IMR-90 (cell line): ENCODE results near the gene OR9A2. TPM values are rescaled to one million over a fixed set of nuclear protein-coding genes. Genes with fewer than 3 reads are reported as not detected.

Experiments
- ATAC-seq: fragments of 200-7000 bp; cut with Tn5 transposase; 2 replicates; pipeline ENCODE4 v1.9.1; 2020; ENCODE audit warnings: low read depth, mild to moderate bottlenecking, moderate library complexity
- BruUV-seq: library from RNA; stranded (reverse); fragments of 400-500 nt; replicated peaks from 2 replicates; lab custom pipeline; 2021; lab: Mats Ljungman, UMichigan
- CTCF ChIA-PET: fragments of 300-600 bp; formaldehyde crosslinking; extraction: SDS; loops from one replicate; lab custom pipeline; 2021; ENCODE audit warnings: antibody characterized with exemption; lab: Yijun Ruan, JAX
- POLR2A ChIA-PET: fragments of 300-600 bp; sonication (Branson Sonifier 250); formaldehyde crosslinking; loops from one replicate; lab custom pipeline; 2022; ENCODE audit warnings: antibody characterized with exemption; ENCODE audit not compliant: unreplicated experiment; lab: Charles Lee
- DNase-seq: peaks from one replicate; pipeline ENCODE4 v3.0.0; 2013
- H2AFZ ChIP-seq: replicated peaks from 2 replicates; pipeline ENCODE3; 2013; ENCODE audit warnings: low read length, mild to moderate bottlenecking; ENCODE audit not compliant: poor library complexity
- H2AK5ac ChIP-seq: 2 replicates; pipeline ENCODE4 v1.6.1; 2013; ENCODE audit warnings: low read depth, low read length, inconsistent platforms
- H2AK9ac ChIP-seq: replicated peaks from 2 replicates; pipeline ENCODE3; 2013; ENCODE audit warnings: mild to moderate bottlenecking, low read depth, low read length, moderate library complexity; ENCODE audit not compliant: poor library complexity
- H2BK120ac ChIP-seq: 2 replicates; pipeline ENCODE4 v1.6.1; 2013; ENCODE audit warnings: low read depth, low read length, inconsistent platforms
- H2BK15ac ChIP-seq: 3 replicates; pipeline ENCODE4 v1.6.1; 2013; ENCODE audit warnings: low read depth, low read length, inconsistent platforms
- H2BK20ac ChIP-seq: 2 replicates; pipeline ENCODE4 v1.6.1; 2013; ENCODE audit warnings: low read depth, mild to moderate bottlenecking, inconsistent platforms, low read length, moderate library complexity
- H2BK5ac ChIP-seq: 2 replicates; pipeline ENCODE4 v1.6.1; 2013; ENCODE audit warnings: mild to moderate bottlenecking, low read depth, low read length, inconsistent platforms; ENCODE audit not compliant: poor library complexity, severe bottlenecking
- H3K14ac ChIP-seq: replicated peaks from 2 replicates; pipeline ENCODE4 v1.6.1; 2013; ENCODE audit warnings: low read depth, low read length, inconsistent platforms
- H3K18ac ChIP-seq: 2 replicates; pipeline ENCODE4 v1.6.1; 2013; ENCODE audit warnings: low read depth, low read length, control low read depth
- H3K23ac ChIP-seq: 2 replicates; pipeline ENCODE4 v1.6.1; 2013; ENCODE audit warnings: low read depth, low read length, inconsistent platforms
- H3K27ac ChIP-seq: 2 replicates; pipeline ENCODE4 v1.5.1; 2013; ENCODE audit warnings: mild to moderate bottlenecking, control low read depth, low read length; ENCODE audit not compliant: insufficient read depth
- H3K27me3 ChIP-seq: 2 replicates; pipeline ENCODE4 v1.6.1; 2013; ENCODE audit warnings: low read length; ENCODE audit not compliant: control insufficient read depth, insufficient read depth
- H3K36me3 ChIP-seq: 2 replicates; pipeline ENCODE4 v1.6.1; 2013; ENCODE audit warnings: low read length, mixed read lengths; ENCODE audit not compliant: control insufficient read depth, insufficient read depth
- H3K4ac ChIP-seq: 2 replicates; pipeline ENCODE4 v1.6.1; 2013; ENCODE audit warnings: low read depth, low read length, inconsistent platforms
- H3K4me1 ChIP-seq: 2 replicates; pipeline ENCODE4 v1.6.1; 2013; ENCODE audit warnings: low read length, mixed read lengths; ENCODE audit not compliant: control insufficient read depth, insufficient read depth
- H3K4me2 ChIP-seq: 2 replicates; pipeline ENCODE4 v1.6.1; 2013; ENCODE audit warnings: low read depth, mild to moderate bottlenecking, control low read depth, low read length, moderate library complexity
- H3K4me3 ChIP-seq: 2 replicates; pipeline ENCODE4 v1.5.1; 2013; ENCODE audit warnings: low read depth, mild to moderate bottlenecking, control low read depth, low read length, moderate library complexity; ENCODE audit not compliant: insufficient read depth
- H3K56ac ChIP-seq: 2 replicates; pipeline ENCODE4 v1.6.1; 2013; ENCODE audit warnings: low read length, inconsistent platforms; ENCODE audit not compliant: insufficient read depth; ENCODE audit errors: extremely low read depth
- H3K79me1 ChIP-seq, 2 experiments: 2 replicates each; pipeline ENCODE4 v1.6.1; 2013; ENCODE audit warnings: low read length in 2 of 2, inconsistent platforms in 1 of 2, low read depth in 1 of 2
- H3K9ac ChIP-seq: 2 replicates; pipeline ENCODE4 v1.6.1; 2013; ENCODE audit warnings: low read depth, low read length, control low read depth
- H3K9me1 ChIP-seq: 2 replicates; pipeline ENCODE4 v1.6.1; 2013; ENCODE audit warnings: low read length, inconsistent platforms; ENCODE audit not compliant: insufficient read depth
- H3K9me3 ChIP-seq: 2 replicates; pipeline ENCODE4 v1.6.1; 2013; ENCODE audit warnings: low read length; ENCODE audit not compliant: control insufficient read depth, insufficient read depth
- H4K20me1 ChIP-seq: 2 replicates; pipeline ENCODE4 v1.6.1; 2013; ENCODE audit warnings: low read length, inconsistent platforms; ENCODE audit not compliant: insufficient read depth
- H4K5ac ChIP-seq: 2 replicates; pipeline ENCODE4 v1.6.1; 2013; ENCODE audit warnings: mild to moderate bottlenecking, low read depth, low read length, control low read depth
- H4K8ac ChIP-seq, 2 experiments: 2 replicates each; pipeline ENCODE4 v1.6.1; 2013; ENCODE audit warnings: low read depth in 2 of 2, low read length in 2 of 2, control low read depth in 1 of 2, inconsistent platforms in 1 of 2
- H4K91ac ChIP-seq: 2 replicates; pipeline ENCODE4 v1.6.1; 2013; ENCODE audit warnings: low read depth, low read length, inconsistent platforms; ENCODE audit not compliant: insufficient read depth
- BHLHE40 ChIP-seq: fragments of 150-350 bp; IDR thresholded peaks from 2 replicates; pipeline ENCODE4 v1.6.1; 2016; ENCODE audit warnings: mild to moderate bottlenecking, low read depth, low read length
- ELK1 ChIP-seq: fragments of 150-350 bp; IDR thresholded peaks from 2 replicates; pipeline ENCODE4 v1.6.1; 2016; ENCODE audit warnings: low read depth, mild to moderate bottlenecking, low read length, moderate library complexity, borderline replicate concordance
- FOS ChIP-seq: fragments of 150-350 bp; IDR thresholded peaks from 2 replicates; pipeline ENCODE4 v1.6.1; 2016; ENCODE audit warnings: low read depth, low read length
- MXI1 ChIP-seq: IDR thresholded peaks from 2 replicates; pipeline ENCODE4 v1.6.1; 2012; ENCODE audit warnings: low read depth, mild to moderate bottlenecking, low read length, moderate library complexity, borderline replicate concordance
- NFE2L2 ChIP-seq: fragments of 150-350 bp; IDR thresholded peaks from 2 replicates; pipeline ENCODE4 v1.6.1; 2016; ENCODE audit warnings: low read depth, mild to moderate bottlenecking, low read length
- RAD21 ChIP-seq: IDR thresholded peaks from 2 replicates; pipeline ENCODE4 v1.6.1; 2012; ENCODE audit warnings: low read length, improper control_type of control experiment
- RCOR1 ChIP-seq: IDR thresholded peaks from 2 replicates; pipeline ENCODE4 v1.6.1; 2012; ENCODE audit warnings: mild to moderate bottlenecking, low read length, improper control_type of control experiment; ENCODE audit not compliant: insufficient replicate concordance
- SMC3 ChIP-seq: fragments of 150-350 bp; IDR thresholded peaks from 2 replicates; pipeline ENCODE4 v1.6.1; 2016; ENCODE audit warnings: low read depth, mild to moderate bottlenecking, antibody characterized with exemption, low read length, moderate library complexity
- dilution Hi-C: fragments of 300-500 bp; cut with HindIII; formaldehyde crosslinking; loops from one replicate; pipeline ENCODE4 v1.14.3; 2018; ENCODE audit warnings: low sequenced_read_pairs; ENCODE audit not compliant: unreplicated experiment
- in situ Hi-C: fragments of 300-500 bp; cut with MboI; formaldehyde crosslinking; loops from 3 replicates; pipeline ENCODE4 v1.14.3; 2019; ENCODE audit warnings: low sequenced_read_pairs, inconsistent platforms, mixed read lengths
- intact Hi-C: fragments of 100-400 bp; cut with micrococcal nuclease; formaldehyde crosslinking; loops from 2 replicates; pipeline ENCODE4 v1.10.0; 2022
- polyA plus RNA-seq, 3 experiments: library from polyadenylated mRNA; depleted of rRNA; stranded (reverse); fragments of >200 nt; gene quantifications; 2 replicates each; pipeline ENCODE4 v1.2.3, GENCODE V29; 2012; ENCODE audit warnings: low replicate concordance in 1 of 3
- total RNA-seq: library from RNA; depleted of rRNA; stranded (reverse); fragments of >200 nt; gene quantifications from 2 replicates; pipeline ENCODE4 v1.2.3, GENCODE V29; 2012
- TF ChIP-seq, protein P1 (sequence below): fragments of 150-350 bp; IDR thresholded peaks from 2 replicates; pipeline ENCODE4 v1.6.1; 2017; ENCODE audit warnings: mild to moderate bottlenecking, antibody characterized with exemption, low read length, low read depth
- TF ChIP-seq, protein P2 (sequence below): conservative IDR thresholded peaks from 2 replicates; pipeline ENCODE4 v1.5.1; 2012; ENCODE audit warnings: mild to moderate bottlenecking, low read depth, low read length, improper control_type of control experiment

OR9A2 gene
- total and polyA plus RNA-seq, 2 of the 4 experiments (the other 2 are of a cell fraction): not detected

DNA sequence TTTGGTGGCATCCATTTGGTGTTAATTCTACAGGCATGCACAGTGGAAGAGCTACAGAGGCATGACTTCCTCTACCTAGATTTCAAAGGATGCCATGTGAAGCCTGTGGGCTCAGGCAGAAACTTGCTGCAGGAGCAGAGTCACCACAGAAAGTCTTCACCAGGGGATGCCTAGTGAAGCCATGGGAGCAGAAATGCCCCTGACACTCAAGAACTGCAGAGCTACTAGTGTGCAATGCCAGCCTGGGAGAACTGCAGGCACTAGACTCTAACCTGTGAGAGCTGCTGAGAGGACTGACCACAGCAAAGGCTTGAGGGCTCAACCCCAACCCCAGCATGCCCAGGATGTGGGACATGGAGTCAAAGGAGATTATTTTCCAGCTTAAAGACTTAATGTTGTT is 3.9 kb downstream of the OR9A2 start:
- TF ChIP-seq RAD21 (no peak), FOS (no peak), MXI1 (no peak), BHLHE40 (no peak), RCOR1 (no peak), ELK1 (no peak), SMC3 (no peak), NFE2L2 (no peak)
- TF ChIP-seq, protein P1, sequence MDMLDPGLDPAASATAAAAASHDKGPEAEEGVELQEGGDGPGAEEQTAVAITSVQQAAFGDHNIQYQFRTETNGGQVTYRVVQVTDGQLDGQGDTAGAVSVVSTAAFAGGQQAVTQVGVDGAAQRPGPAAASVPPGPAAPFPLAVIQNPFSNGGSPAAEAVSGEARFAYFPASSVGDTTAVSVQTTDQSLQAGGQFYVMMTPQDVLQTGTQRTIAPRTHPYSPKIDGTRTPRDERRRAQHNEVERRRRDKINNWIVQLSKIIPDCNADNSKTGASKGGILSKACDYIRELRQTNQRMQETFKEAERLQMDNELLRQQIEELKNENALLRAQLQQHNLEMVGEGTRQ: no peak
- TF ChIP-seq, protein P2, sequence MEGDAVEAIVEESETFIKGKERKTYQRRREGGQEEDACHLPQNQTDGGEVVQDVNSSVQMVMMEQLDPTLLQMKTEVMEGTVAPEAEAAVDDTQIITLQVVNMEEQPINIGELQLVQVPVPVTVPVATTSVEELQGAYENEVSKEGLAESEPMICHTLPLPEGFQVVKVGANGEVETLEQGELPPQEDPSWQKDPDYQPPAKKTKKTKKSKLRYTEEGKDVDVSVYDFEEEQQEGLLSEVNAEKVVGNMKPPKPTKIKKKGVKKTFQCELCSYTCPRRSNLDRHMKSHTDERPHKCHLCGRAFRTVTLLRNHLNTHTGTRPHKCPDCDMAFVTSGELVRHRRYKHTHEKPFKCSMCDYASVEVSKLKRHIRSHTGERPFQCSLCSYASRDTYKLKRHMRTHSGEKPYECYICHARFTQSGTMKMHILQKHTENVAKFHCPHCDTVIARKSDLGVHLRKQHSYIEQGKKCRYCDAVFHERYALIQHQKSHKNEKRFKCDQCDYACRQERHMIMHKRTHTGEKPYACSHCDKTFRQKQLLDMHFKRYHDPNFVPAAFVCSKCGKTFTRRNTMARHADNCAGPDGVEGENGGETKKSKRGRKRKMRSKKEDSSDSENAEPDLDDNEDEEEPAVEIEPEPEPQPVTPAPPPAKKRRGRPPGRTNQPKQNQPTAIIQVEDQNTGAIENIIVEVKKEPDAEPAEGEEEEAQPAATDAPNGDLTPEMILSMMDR: no peak
- H4K20me1 ChIP-seq: no peaks in the 10 kb centered on the region
- H4K8ac ChIP-seq: no peak overlapping the region
- no peak for DNase-seq
- no peak overlapping the region for H4K91ac ChIP-seq
- H3K4me3 ChIP-seq: no peak overlapping the region
- no peak overlapping the region for H2BK5ac ChIP-seq
- no peaks in the 10 kb centered on the region for H3K27me3 ChIP-seq
- ATAC-seq: no peak
- H3K36me3 ChIP-seq: no peaks in the 10 kb centered on the region
- no peak overlapping the region for H3K18ac ChIP-seq
- no peak overlapping the region for H3K14ac ChIP-seq
- H3K27ac ChIP-seq: no peak overlapping the region
- no peak overlapping the region for H2BK15ac ChIP-seq
- ChIA-PET CTCF (no interaction called here), POLR2A (no interaction called here)
- H2AFZ ChIP-seq: no peak overlapping the region
- H3K9me1 ChIP-seq: no peaks in the 10 kb centered on the region
- no peaks in the 10 kb centered on the region for H3K79me1 ChIP-seq
- H2AK9ac ChIP-seq: no peak overlapping the region
- in situ Hi-C loops (loop anchor here (25.0 kb wide), 1 partner anchor 414 kb away; the partner anchor contains the start of gene TAS2R60), dilution Hi-C loops (no loop called here), intact Hi-C loops (no loop called here)
- no peaks in the 10 kb centered on the region for H3K4me1 ChIP-seq
- H2BK20ac ChIP-seq: no peak overlapping the region
- no peak overlapping the region for H3K23ac ChIP-seq
- BruUV-seq: no TSS peak
- H4K5ac ChIP-seq: no peak overlapping the region
- no peak overlapping the region for H3K4ac ChIP-seq
- no peak overlapping the region for H2AK5ac ChIP-seq
- no peak overlapping the region for H3K56ac ChIP-seq
- no peak overlapping the region for H2BK120ac ChIP-seq
- H3K4me2 ChIP-seq: no peak overlapping the region
- no peak overlapping the region for H3K9ac ChIP-seq
- no peaks in the 10 kb centered on the region; the same call in 1 of the 2 replicates for H3K9me3 ChIP-seq
